HG02759 (cell line): ENCODE measurements around the gene ISL2.

Experiments
- ATAC-seq: cut with Tn5 transposase; IDR thresholded peaks from one replicate; pipeline ENCODE4 v1.9.1; 2021; ENCODE audit warnings: mild to moderate bottlenecking, moderate library complexity; ENCODE audit not compliant: unreplicated experiment

The ISL2 gene

GRCh38 chr15:76368122-76368621 lies 31.6 kb downstream of the ISL2 start:
- ATAC-seq: no peak

- no peak for ATAC-seq
Observed at GRCh38 chr15:76376029-76376428, 39.5 kb downstream of the ISL2 start.

- no peak for ATAC-seq
Observed at GRCh38 chr15:76376816-76377215, 40.2 kb downstream of the ISL2 start.

- ATAC-seq: no peak
Observed at GRCh38 chr15:76377217-76377616, 40.6 kb downstream of the ISL2 start.

GRCh38 chr15:76377751-76378150 lies 41.2 kb downstream of the ISL2 start:
- no peak for ATAC-seq

- no peak for ATAC-seq
Observed at GRCh38 chr15:76378691-76379090, 42.1 kb downstream of the ISL2 start.

- no peak for ATAC-seq
Observed at GRCh38 chr15:76380249-76380648, 43.7 kb downstream of the ISL2 start.

GRCh38 chr15:76381366-76381765 lies 44.8 kb downstream of the ISL2 start:
- ATAC-seq: no peak

GRCh38 chr15:76382987-76383728 lies 46.6 kb downstream of the ISL2 start:
- no peak for ATAC-seq

- ATAC-seq: no peak
Observed at GRCh38 chr15:76384409-76384808, 47.8 kb downstream of the ISL2 start.

- no peak for ATAC-seq
Observed at GRCh38 chr15:76386178-76386577, 49.6 kb downstream of the ISL2 start.

GRCh38 chr15:76386926-76387325 lies 50.4 kb downstream of the ISL2 start:
- no peak for ATAC-seq

GRCh38 chr15:76390571-76390970 lies 54.0 kb downstream of the ISL2 start:
- ATAC-seq: no peak

- no peak for ATAC-seq
Observed at GRCh38 chr15:76391309-76391708, 54.7 kb downstream of the ISL2 start.

- ATAC-seq: no peak
Observed at GRCh38 chr15:76391847-76392246, 55.3 kb downstream of the ISL2 start.
